HepG2 (cell line): ENCODE measurements around the gene TTC1. TPM values are rescaled to one million over a fixed set of nuclear protein-coding genes. Genes with fewer than 3 reads are reported as not detected.

Experiments
- ATAC-seq: fragments of 200-7000 bp; cut with Tn5 transposase; 3 replicates; pipeline ENCODE4 v1.9.1; 2020; ENCODE audit warnings: mild to moderate bottlenecking, moderate library complexity
- BruUV-seq: library from RNA; stranded (reverse); fragments of 400-500 nt; replicated peaks from 2 replicates; lab custom pipeline; 2021; lab: Mats Ljungman, UMichigan
- CTCF ChIA-PET: fragments of 300-600 bp; formaldehyde crosslinking; extraction: SDS; loops from one replicate; lab custom pipeline; 2021; ENCODE audit warnings: low total read pairs, inconsistent platforms, low intra/inter-chr PET ratio; lab: Yijun Ruan, JAX
- POLR2A ChIA-PET: fragments of 350-600 bp; sonication (Branson Sonifier 250); formaldehyde crosslinking; loops from one replicate; lab custom pipeline; 2020; ENCODE audit warnings: antibody characterized with exemption, inconsistent platforms; lab: Yijun Ruan, JAX
- DNase-seq: peaks from one replicate; pipeline ENCODE4 v3.0.0-alpha.2; 2015; ENCODE audit warnings: low spot score
- FAIRE-seq: peaks from 3 replicates; lab custom pipeline; 2011; peaks lifted over from hg19 to GRCh38; lab: Jason Lieb, UNC
- H2AFZ ChIP-seq: one replicate; pipeline ENCODE4 v1.6.1; 2011; ENCODE audit warnings: low read length, inconsistent platforms
- H3K27ac ChIP-seq: fragments of 300-600 bp; 3 replicates; pipeline ENCODE4 v1.8.0; 2011; ENCODE audit warnings: mixed run types, mild to moderate bottlenecking, mixed read lengths, low read length, inconsistent platforms; ENCODE audit not compliant: insufficient read depth; ENCODE audit errors: extremely low read length
- H3K27me3 ChIP-seq, 2 experiments: fragments of 200-600 bp in 1 of 2; 2 replicates in 1 of 2; 3 replicates in 1 of 2; pipeline versions ENCODE4 v1.6.0 to v1.8.0; 2011; ENCODE audit warnings: low read length in 2 of 2, mild to moderate bottlenecking in 2 of 2, moderate library complexity in 2 of 2, inconsistent platforms in 1 of 2; ENCODE audit not compliant: insufficient read depth in 2 of 2, control insufficient read depth in 1 of 2
- H3K36me3 ChIP-seq, 2 experiments: fragments of 200-600 bp in 1 of 2; replicated peaks in 1 of 2; 2 replicates in 1 of 2; 3 replicates in 1 of 2; pipeline versions ENCODE4 v1.5.1 to v1.8.0; 2011; ENCODE audit warnings: low read length in 2 of 2, inconsistent platforms in 1 of 2; ENCODE audit not compliant: insufficient read depth in 2 of 2, control insufficient read depth in 1 of 2
- H3K4me1 ChIP-seq: 2 replicates; pipeline ENCODE4 v1.5.1; 2012; ENCODE audit warnings: low read length, inconsistent platforms; ENCODE audit not compliant: insufficient read depth
- H3K4me2 ChIP-seq: 2 replicates; pipeline ENCODE4 v1.6.0; 2011; ENCODE audit warnings: low read depth, low read length, inconsistent platforms
- H3K4me3 ChIP-seq, 3 experiments: fragments of 200-600 bp in 1 of 3; sonication (generic), shearing (Covaris generic) in 1 of 3; replicated peaks in 1 of 3; 2 replicates each; pipeline ENCODE4 v1.5.1; 2011 to 2016; ENCODE audit warnings: low read length in 3 of 3, inconsistent platforms in 2 of 3, low read depth in 2 of 3, mild to moderate bottlenecking in 2 of 3, control low read depth in 1 of 3, mixed read lengths in 1 of 3; ENCODE audit not compliant: insufficient read depth in 1 of 3
- H3K79me2 ChIP-seq: one replicate; pipeline ENCODE4 v1.6.1; 2011; ENCODE audit warnings: low read length, inconsistent platforms; ENCODE audit not compliant: insufficient read depth
- H3K9ac ChIP-seq: 2 replicates; pipeline ENCODE4 v1.6.0; 2011; ENCODE audit warnings: mild to moderate bottlenecking, low read depth, low read length, inconsistent platforms; ENCODE audit not compliant: insufficient read depth
- H3K9me3 ChIP-seq: 2 replicates; pipeline ENCODE4 v1.5.1; 2012; ENCODE audit warnings: mild to moderate bottlenecking, low read length
- H4K20me1 ChIP-seq: 2 replicates; pipeline ENCODE4 v1.6.0; 2011; ENCODE audit warnings: inconsistent platforms, mild to moderate bottlenecking, low read length, moderate library complexity; ENCODE audit not compliant: insufficient read depth
- CREM ChIP-seq, 2 experiments: sonication (generic) in 1 of 2; formaldehyde crosslinking in 1 of 2; IDR thresholded peaks; 2 replicates each; pipeline versions ENCODE4 v1.4.0 to v1.6.1; 2016 to 2020; ENCODE audit warnings: antibody characterized with exemption in 1 of 2, mild to moderate bottlenecking in 1 of 2, missing genetic modification reagents in 1 of 2
- FLYWCH1 ChIP-seq: sonication (generic); formaldehyde crosslinking; IDR thresholded peaks from 2 replicates; pipeline ENCODE4 v1.8.1; 2023; ENCODE audit warnings: mild to moderate bottlenecking, missing genetic modification reagents
- HOXA5 ChIP-seq: sonication (generic); formaldehyde crosslinking; IDR thresholded peaks from 2 replicates; pipeline ENCODE4 v1.4.0; 2020; ENCODE audit warnings: missing genetic modification reagents
- ISL2 ChIP-seq: sonication (generic); formaldehyde crosslinking; IDR thresholded peaks from 2 replicates; pipeline ENCODE4 v1.5.0; 2020; ENCODE audit warnings: missing genetic modification reagents
- SRSF1 ChIP-seq: fragments of 200-400 bp; formaldehyde crosslinking; optimal IDR thresholded peaks from 2 replicates; pipeline ENCODE3; 2017; ENCODE audit warnings: mild to moderate bottlenecking, low read depth, low read length, moderate library complexity
- ZFP62 ChIP-seq: sonication (generic); formaldehyde crosslinking; IDR thresholded peaks from 2 replicates; pipeline ENCODE4 v1.4.0; 2020; ENCODE audit warnings: missing genetic modification reagents
- ZNF652 ChIP-seq: IDR thresholded peaks from 2 replicates; pipeline ENCODE4 v1.6.1; 2016; ENCODE audit warnings: low read depth, borderline replicate concordance
- WGBS: methylation state at CpG from one replicate; pipeline ENCODE4 v1.1.6; 2017; ENCODE audit warnings: low lambda C conversion rate; 5-methylcytosine and 5-hydroxymethylcytosine counted together
- in situ Hi-C: cut with HindIII; loops from 2 replicates; pipeline ENCODE4 v1.10.0; 2017; ENCODE audit warnings: low pct_unique_long_range_greater_than_20kb; ENCODE audit not compliant: extremely low pct_ligation_motif_present
- intact Hi-C: fragments of 100-400 bp; cut with micrococcal nuclease; formaldehyde crosslinking; loops from one replicate; pipeline ENCODE4 v1.10.0; 2022; ENCODE audit not compliant: unreplicated experiment
- polyA plus RNA-seq, 8 experiments: library from polyadenylated mRNA; depleted of rRNA in 3 of 8; stranded (reverse) in 7 of 8; unstranded in 1 of 8; fragments of >200 nt; fragmentation: Illumina TruSeq in 4 of 8; extraction: Trizol in 4 of 8; gene quantifications; 2 replicates each; pipeline versions ENCODE4 v1.2.1 to v1.2.3, GENCODE V29; 2011 to 2016; ENCODE audit warnings: low read depth in 4 of 8, missing spikeins in 1 of 8, mixed read lengths in 1 of 8; ENCODE audit not compliant: insufficient read depth in 1 of 8
- total RNA-seq, 5 experiments: library from RNA; depleted of rRNA; stranded (reverse); fragments of >200 nt; fragmentation: Illumina TruSeq; extraction: Trizol; gene quantifications; 2 replicates each; pipeline ENCODE4 v1.2.3, GENCODE V29; 2016; ENCODE audit warnings: low read depth in 1 of 5
- TF ChIP-seq, protein P1 (sequence below): sonication (generic); formaldehyde crosslinking; IDR thresholded peaks from 2 replicates; pipeline ENCODE4 v1.8.1; 2023; ENCODE audit warnings: mild to moderate bottlenecking, missing genetic modification reagents
- TF ChIP-seq, protein P2 (sequence below): sonication (generic); formaldehyde crosslinking; IDR thresholded peaks from 2 replicates; pipeline ENCODE4 v1.4.0; 2020; ENCODE audit warnings: missing genetic modification reagents, mild to moderate bottlenecking, borderline replicate concordance

Gene TTC1
- total and polyA plus RNA-seq, 2 of the 13 experiments (the other 11 are each of a cell fraction or from before 2014, with no cell fraction given) = 16.1 to 72.1 TPM

DNA sequence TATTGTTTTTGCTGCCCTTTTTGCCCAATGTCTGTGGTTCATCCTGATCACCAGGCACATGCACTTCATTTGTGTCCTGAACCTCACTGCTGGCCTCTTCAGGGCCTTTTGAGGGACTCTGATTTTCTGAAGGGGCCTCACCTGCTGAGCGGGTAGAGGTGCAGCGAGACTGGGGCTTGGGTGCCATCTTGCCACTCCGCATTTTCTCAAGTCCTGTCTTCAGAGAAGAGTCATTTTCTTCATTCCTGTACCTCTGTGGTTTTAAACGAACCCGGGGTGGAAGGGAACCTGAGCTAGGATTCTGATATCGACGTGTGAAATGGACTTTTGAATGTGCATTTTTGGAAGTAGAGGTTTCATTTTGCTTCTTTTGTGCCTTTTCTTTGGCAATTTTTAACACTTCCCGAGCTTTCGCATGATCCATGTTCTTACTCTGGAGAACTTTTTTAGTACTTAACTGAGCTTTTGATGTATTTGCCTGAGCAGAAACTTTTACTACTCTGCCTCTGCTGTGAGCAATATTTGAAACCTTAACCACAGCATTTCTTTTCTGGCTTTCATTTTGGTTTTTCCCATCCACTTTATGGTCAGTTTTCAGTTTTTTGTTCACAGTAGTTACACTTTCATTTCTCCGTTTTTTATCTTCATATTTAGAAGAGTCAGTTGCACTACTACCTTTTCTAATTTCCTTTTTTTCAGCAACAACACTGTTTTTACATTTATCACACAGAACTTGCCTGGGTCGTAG is 84.2 kb downstream of the TTC1 start (continued):
- TF ChIP-seq, protein P1, sequence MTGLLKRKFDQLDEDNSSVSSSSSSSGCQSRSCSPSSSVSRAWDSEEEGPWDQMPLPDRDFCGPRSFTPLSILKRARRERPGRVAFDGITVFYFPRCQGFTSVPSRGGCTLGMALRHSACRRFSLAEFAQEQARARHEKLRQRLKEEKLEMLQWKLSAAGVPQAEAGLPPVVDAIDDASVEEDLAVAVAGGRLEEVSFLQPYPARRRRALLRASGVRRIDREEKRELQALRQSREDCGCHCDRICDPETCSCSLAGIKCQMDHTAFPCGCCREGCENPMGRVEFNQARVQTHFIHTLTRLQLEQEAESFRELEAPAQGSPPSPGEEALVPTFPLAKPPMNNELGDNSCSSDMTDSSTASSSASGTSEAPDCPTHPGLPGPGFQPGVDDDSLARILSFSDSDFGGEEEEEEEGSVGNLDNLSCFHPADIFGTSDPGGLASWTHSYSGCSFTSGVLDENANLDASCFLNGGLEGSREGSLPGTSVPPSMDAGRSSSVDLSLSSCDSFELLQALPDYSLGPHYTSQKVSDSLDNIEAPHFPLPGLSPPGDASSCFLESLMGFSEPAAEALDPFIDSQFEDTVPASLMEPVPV = no peak
- no peak for TF ChIP-seq ZFP62 (CRISPR knock-in tag)
- TF ChIP-seq, protein P2, sequence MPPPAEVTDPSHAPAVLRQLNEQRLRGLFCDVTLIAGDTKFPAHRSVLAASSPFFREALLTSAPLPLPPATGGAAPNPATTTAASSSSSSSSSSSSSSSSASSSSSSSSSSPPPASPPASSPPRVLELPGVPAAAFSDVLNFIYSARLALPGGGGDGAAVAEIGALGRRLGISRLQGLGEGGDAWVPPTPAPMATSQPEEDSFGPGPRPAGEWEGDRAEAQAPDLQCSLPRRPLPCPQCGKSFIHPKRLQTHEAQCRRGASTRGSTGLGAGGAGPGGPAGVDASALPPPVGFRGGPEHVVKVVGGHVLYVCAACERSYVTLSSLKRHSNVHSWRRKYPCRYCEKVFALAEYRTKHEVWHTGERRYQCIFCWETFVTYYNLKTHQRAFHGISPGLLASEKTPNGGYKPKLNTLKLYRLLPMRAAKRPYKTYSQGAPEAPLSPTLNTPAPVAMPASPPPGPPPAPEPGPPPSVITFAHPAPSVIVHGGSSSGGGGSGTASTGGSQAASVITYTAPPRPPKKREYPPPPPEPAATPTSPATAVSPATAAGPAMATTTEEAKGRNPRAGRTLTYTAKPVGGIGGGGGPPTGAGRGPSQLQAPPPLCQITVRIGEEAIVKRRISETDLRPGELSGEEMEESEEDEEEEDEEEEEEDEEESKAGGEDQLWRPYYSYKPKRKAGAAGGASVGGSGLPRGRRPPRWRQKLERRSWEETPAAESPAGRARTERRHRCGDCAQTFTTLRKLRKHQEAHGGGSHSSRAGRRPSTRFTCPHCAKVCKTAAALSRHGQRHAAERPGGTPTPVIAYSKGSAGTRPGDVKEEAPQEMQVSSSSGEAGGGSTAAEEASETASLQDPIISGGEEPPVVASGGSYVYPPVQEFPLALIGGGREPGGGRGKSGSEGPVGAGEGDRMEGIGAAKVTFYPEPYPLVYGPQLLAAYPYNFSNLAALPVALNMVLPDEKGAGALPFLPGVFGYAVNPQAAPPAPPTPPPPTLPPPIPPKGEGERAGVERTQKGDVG (CRISPR knock-in tag) = no peak
- no peak for TF ChIP-seq HOXA5 (CRISPR knock-in tag)
- no peak for TF ChIP-seq FLYWCH1 (CRISPR knock-in tag)
- no peak for TF ChIP-seq SRSF1
- no peak for TF ChIP-seq ISL2 (CRISPR knock-in tag)

- 100% methylated on average over 2 of the region's 2 CpGs for WGBS
- in situ Hi-C loops (no loop called here), intact Hi-C loops (no loop called here)
- FAIRE-seq = no peak
- no peaks in the 10 kb centered on the region for H4K20me1 ChIP-seq
- no peaks in the 10 kb centered on the region for H3K9me3 ChIP-seq
- H3K4me2 ChIP-seq = no peak overlapping the region
- H3K9ac ChIP-seq = no peak overlapping the region
- H3K4me1 ChIP-seq = no peaks in the 10 kb centered on the region
- ChIA-PET POLR2A (no interaction called here), CTCF (no interaction called here)
- no peak overlapping the region for H3K27ac ChIP-seq
- ATAC-seq = no peak
- H3K4me3 ChIP-seq = no peak overlapping the region
- H3K36me3 ChIP-seq = peaks cover 5 to 26% of the 10 kb centered on the region in 2 experiments; a peak in 4 of 5 replicates
- DNase-seq = no peak
- H3K27me3 ChIP-seq = no peaks in the 10 kb centered on the region
- no peaks in the 10 kb centered on the region for H3K79me2 ChIP-seq
- TF ChIP-seq ZNF652 (CRISPR knock-in tag) = peak; percentile 50; the same call in 1 of the 2 replicates
- TF ChIP-seq CREM (IDR thresholded peaks at IDR 0.05) = no peak
- TF ChIP-seq CREM (CRISPR knock-in tag; IDR thresholded peaks at IDR 0.05) = no peak
- TF ChIP-seq, all 625 proteins: peak for 1
- H2AFZ ChIP-seq = no peak overlapping the region
- BruUV-seq = no TSS peak
Measured at GRCh38 chr5:160096178-160096577, 87.2 kb downstream of the TTC1 start.
